Thoracic aorta (tissue), 2 donors: ENCODE data around the gene SDK1. TPM values are rescaled to one million over a fixed set of nuclear protein-coding genes. Genes with fewer than 3 reads are reported as not detected.

ENCODE experiments used
- ATAC-seq: fragments of 150-250 bp; one replicate; pipeline ENCODE4 v1.8.0; 2017; ENCODE audit warnings: low read depth; ENCODE audit not compliant: insufficient number of reproducible peaks, low FRiP score
- DNase-seq: peaks from one replicate; pipeline ENCODE4 v3.0.0-alpha.2; 2020; ENCODE audit warnings: low spot score
- H3K27ac ChIP-seq, 2 donors: fragments of 200-600 bp; sonication (generic); 1 replicate in 1 of 2; 2 replicates in 1 of 2; pipeline ENCODE4 v1.5.1; 2016; ENCODE audit warnings: mild to moderate bottlenecking in 2 of 2, moderate library complexity in 2 of 2
- H3K27me3 ChIP-seq: fragments of 200-600 bp; sonication (generic); replicated peaks from 2 replicates; pipeline ENCODE4 v1.6.0; 2016; ENCODE audit warnings: mild to moderate bottlenecking; ENCODE audit not compliant: insufficient read depth
- H3K36me3 ChIP-seq: fragments of 200-600 bp; sonication (generic); one replicate; pipeline ENCODE4 v1.5.1; 2016
- H3K4me1 ChIP-seq, 2 donors: fragments of 200-600 bp; sonication (generic); 1 replicate in 1 of 2; 2 replicates in 1 of 2; pipeline versions ENCODE4 v1.5.1 to v1.6.0; 2016; ENCODE audit warnings: low read depth in 2 of 2, mild to moderate bottlenecking in 1 of 2; ENCODE audit not compliant: control insufficient read depth in 1 of 2
- H3K4me3 ChIP-seq: fragments of 200-600 bp; sonication (generic); 2 replicates; pipeline ENCODE4 v1.5.1; 2016; ENCODE audit warnings: mild to moderate bottlenecking
- H3K9me3 ChIP-seq: fragments of 200-600 bp; sonication (generic); 2 replicates; pipeline ENCODE4 v1.5.1; 2016
- total RNA-seq, 2 donors: library from RNA; depleted of rRNA; stranded (reverse); fragments of >200 nt; gene quantifications; one replicate each; pipeline versions ENCODE4 v1.1.0 to v1.2.3, GENCODE V29; 2016
- TF ChIP-seq, protein P1 (sequence below): fragments of 200-600 bp; sonication (generic); IDR thresholded peaks from one replicate; pipeline ENCODE4 v1.5.1; 2019; ENCODE audit warnings: antibody characterized with exemption

Gene SDK1
- total RNA-seq, 2 donors from 2014 or later, result 27.5 to 29.2 TPM

GRCh38 chr7:3673524-3673923 is 372.5 kb downstream of the SDK1 start:
- H3K27ac ChIP-seq, result no peak overlapping the region
- no peaks in the 10 kb centered on the region for H3K27me3 ChIP-seq
- H3K4me3 ChIP-seq, result no peak overlapping the region
- TF ChIP-seq, protein P1, sequence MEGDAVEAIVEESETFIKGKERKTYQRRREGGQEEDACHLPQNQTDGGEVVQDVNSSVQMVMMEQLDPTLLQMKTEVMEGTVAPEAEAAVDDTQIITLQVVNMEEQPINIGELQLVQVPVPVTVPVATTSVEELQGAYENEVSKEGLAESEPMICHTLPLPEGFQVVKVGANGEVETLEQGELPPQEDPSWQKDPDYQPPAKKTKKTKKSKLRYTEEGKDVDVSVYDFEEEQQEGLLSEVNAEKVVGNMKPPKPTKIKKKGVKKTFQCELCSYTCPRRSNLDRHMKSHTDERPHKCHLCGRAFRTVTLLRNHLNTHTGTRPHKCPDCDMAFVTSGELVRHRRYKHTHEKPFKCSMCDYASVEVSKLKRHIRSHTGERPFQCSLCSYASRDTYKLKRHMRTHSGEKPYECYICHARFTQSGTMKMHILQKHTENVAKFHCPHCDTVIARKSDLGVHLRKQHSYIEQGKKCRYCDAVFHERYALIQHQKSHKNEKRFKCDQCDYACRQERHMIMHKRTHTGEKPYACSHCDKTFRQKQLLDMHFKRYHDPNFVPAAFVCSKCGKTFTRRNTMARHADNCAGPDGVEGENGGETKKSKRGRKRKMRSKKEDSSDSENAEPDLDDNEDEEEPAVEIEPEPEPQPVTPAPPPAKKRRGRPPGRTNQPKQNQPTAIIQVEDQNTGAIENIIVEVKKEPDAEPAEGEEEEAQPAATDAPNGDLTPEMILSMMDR, result no peak
- no peak for ATAC-seq
- H3K9me3 ChIP-seq, result no peaks in the 10 kb centered on the region
- DNase-seq, result no peak
- no peaks in the 10 kb centered on the region for H3K36me3 ChIP-seq
- no peaks in the 10 kb centered on the region for H3K4me1 ChIP-seq

GRCh38 chr7:3678314-3678810 is 377.3 kb downstream of the SDK1 start:
- Histone ChIP-seq H3K4me3 (no peak overlapping the region), H3K36me3 (no peaks in the 10 kb centered on the region), H3K4me1 (no peaks in the 10 kb centered on the region), H3K9me3 (no peaks in the 10 kb centered on the region), H3K27ac (no peak overlapping the region), H3K27me3 (no peaks in the 10 kb centered on the region)
- ATAC-seq (no peak), DNase-seq (no peak)
- TF ChIP-seq, protein P1, result no peak

DNA sequence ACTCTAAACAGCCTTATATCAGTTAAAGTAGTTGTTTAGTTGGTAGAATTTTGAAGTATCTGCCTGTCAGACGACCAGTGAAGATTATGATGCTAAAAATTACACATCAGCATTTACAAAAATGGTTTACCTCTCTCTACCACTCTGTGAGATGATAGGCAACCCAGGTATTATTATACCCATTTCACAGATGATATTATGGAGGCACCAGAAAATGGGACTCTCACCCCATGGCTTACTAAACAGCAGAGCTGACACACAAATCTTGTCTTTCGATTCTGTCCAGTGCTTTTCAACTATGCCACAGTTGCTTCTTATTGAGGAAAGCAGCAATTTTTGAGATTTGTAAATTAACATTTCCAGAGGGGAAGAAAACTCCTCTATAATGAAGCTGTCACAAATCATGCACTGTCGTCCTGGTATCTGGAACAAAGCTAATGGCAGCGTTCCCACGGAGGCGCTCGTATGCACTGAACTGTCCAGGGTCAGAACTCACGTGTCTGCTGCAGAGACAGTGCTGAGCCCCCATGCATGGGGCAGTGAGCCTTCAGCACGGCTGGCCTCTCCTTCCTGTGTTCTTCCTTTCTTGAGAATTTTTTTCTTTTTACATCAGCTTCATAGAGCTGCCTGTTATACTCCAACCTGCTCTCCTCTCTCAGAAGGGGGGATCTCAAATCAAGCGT is 381.1 kb downstream of the SDK1 start:
- Histone ChIP-seq H3K27ac (no peak overlapping the region), H3K4me1 (no peaks in the 10 kb centered on the region)

GRCh38 chr7:3683546-3684539 is 382.8 kb downstream of the SDK1 start:
- TF ChIP-seq, protein P1, result no peak
- no peak overlapping the region for H3K27ac ChIP-seq
- no peaks in the 10 kb centered on the region for H3K27me3 ChIP-seq
- H3K36me3 ChIP-seq, result no peaks in the 10 kb centered on the region
- DNase-seq (no peak), ATAC-seq (no peak)
- H3K4me1 ChIP-seq, result no peaks in the 10 kb centered on the region
- H3K9me3 ChIP-seq, result no peaks in the 10 kb centered on the region
- H3K4me3 ChIP-seq, result no peak overlapping the region

More for the DNA sequence above, 381.1 kb downstream of the SDK1 start:
- ATAC-seq (no peak), DNase-seq (no peak)
- no peaks in the 10 kb centered on the region for H3K36me3 ChIP-seq
- TF ChIP-seq, protein P1, result no peak
- no peaks in the 10 kb centered on the region for H3K9me3 ChIP-seq
- no peaks in the 10 kb centered on the region for H3K27me3 ChIP-seq
- H3K4me3 ChIP-seq, result no peak overlapping the region

GRCh38 chr7:3688071-3688470 is 387.0 kb downstream of the SDK1 start:
- no peaks in the 10 kb centered on the region for H3K36me3 ChIP-seq
- no peaks in the 10 kb centered on the region for H3K4me1 ChIP-seq
- ATAC-seq, result no peak
- DNase-seq, result no peak
- TF ChIP-seq, protein P1, result no peak
- H3K9me3 ChIP-seq, result no peaks in the 10 kb centered on the region
- no peaks in the 10 kb centered on the region for H3K27me3 ChIP-seq
- H3K27ac ChIP-seq, result no peak overlapping the region
- H3K4me3 ChIP-seq, result no peak overlapping the region
